ENCODE measurements around the gene SMAP2.

- TF ChIP-seq ZSCAN16 (tag by site-specific recombination; IDR thresholded peaks at IDR 0.05) (no peak), ZBTB11 (tag by site-specific recombination; conservative IDR thresholded peaks at IDR 0.05; ENCODE audit: low read depth) (no peak), CTCF (tag by site-specific recombination; IDR thresholded peaks at IDR 0.05) (no peak), PBX3 (CRISPR knock-in tag; IDR thresholded peaks at IDR 0.05) (no peak), TCF7L2 (IDR thresholded peaks at IDR 0.05; ENCODE audit: borderline replicate concordance, low read depth, low read length) (no peak), GLIS1 (tag by site-specific recombination; IDR thresholded peaks at IDR 0.05) (no peak), ZNF416 (tag by site-specific recombination; IDR thresholded peaks at IDR 0.05) (no peak), KLF1 (tag by site-specific recombination; IDR thresholded peaks at IDR 0.05) (no peak), YY1 (tag by site-specific recombination; IDR thresholded peaks at IDR 0.05) (no peak), ZFP41 (tag by site-specific recombination; IDR thresholded peaks at IDR 0.05; ENCODE audit: borderline replicate concordance) (no peak), ZBTB7A (tag by site-specific recombination; IDR thresholded peaks at IDR 0.05; ENCODE audit: low read depth) (no peak)
These were observed 65.7 kb downstream of the SMAP2 start for GRCh38 chr1:40439247-40439646.
